Cardiac fibroblast (primary cell): ENCODE results near the gene GUCY1A1.

Source experiments
- DNase-seq, 2 donors: peaks; one replicate each; pipeline versions ENCODE4 v3.0.0 to v3.0.0-alpha.2; 2010; ENCODE audit warnings: low read depth in 2 of 2
- H3K4me3 ChIP-seq, 2 donors: replicated peaks in 1 of 2; 1 replicate in 1 of 2; 2 replicates in 1 of 2; pipeline ENCODE4 v1.5.1; 2011; ENCODE audit warnings: low read depth in 2 of 2, low read length in 2 of 2, mild to moderate bottlenecking in 2 of 2, moderate library complexity in 1 of 2
- TF ChIP-seq, protein P1 (sequence below): IDR thresholded peaks from one replicate; pipeline ENCODE4 v1.5.1; 2011; ENCODE audit warnings: low read depth, mild to moderate bottlenecking, low read length, inconsistent platforms

Gene GUCY1A1

DNA sequence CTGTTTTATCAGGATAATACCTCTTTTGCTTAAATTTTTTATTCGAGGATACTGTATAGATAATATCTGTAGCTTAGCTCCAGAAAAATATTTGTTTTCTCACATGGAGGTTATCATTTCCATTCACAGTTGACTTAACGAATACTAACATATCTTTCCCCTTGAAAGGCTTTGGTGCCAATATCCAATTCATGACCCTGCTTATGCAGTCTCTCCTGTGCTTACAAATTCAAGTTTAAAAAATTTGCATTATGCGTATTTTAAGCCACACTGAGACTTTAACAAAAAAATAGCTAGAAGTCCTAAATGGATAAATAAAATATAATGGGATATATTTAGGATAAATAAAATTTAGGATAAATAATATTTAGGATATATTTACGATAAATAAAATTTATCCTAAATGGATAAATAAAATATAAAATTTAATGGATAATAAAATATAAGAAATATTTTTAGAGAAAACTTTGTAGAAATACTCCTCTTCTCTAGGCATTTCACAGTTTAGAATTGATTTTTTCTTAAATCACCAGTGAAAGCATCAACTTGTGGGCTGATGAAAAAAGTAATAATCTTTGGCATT, 114.7 kb downstream of the GUCY1A1 start:
- no peak overlapping the region for H3K4me3 ChIP-seq
- DNase-seq, result no peak
- TF ChIP-seq, protein P1, sequence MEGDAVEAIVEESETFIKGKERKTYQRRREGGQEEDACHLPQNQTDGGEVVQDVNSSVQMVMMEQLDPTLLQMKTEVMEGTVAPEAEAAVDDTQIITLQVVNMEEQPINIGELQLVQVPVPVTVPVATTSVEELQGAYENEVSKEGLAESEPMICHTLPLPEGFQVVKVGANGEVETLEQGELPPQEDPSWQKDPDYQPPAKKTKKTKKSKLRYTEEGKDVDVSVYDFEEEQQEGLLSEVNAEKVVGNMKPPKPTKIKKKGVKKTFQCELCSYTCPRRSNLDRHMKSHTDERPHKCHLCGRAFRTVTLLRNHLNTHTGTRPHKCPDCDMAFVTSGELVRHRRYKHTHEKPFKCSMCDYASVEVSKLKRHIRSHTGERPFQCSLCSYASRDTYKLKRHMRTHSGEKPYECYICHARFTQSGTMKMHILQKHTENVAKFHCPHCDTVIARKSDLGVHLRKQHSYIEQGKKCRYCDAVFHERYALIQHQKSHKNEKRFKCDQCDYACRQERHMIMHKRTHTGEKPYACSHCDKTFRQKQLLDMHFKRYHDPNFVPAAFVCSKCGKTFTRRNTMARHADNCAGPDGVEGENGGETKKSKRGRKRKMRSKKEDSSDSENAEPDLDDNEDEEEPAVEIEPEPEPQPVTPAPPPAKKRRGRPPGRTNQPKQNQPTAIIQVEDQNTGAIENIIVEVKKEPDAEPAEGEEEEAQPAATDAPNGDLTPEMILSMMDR, result no peak
